Testis (tissue), 3 donors: Measurements from ENCODE around the gene TREML1. TPM values are rescaled to one million over a fixed set of nuclear protein-coding genes. Genes with fewer than 3 reads are reported as not detected.
"Not testable (repeated sequence)": the region's sequence is repeated elsewhere in the genome, so short reads cannot be mapped to it uniquely, and the experiment has no call there.

Experiments
- DNase-seq: peaks from one replicate; pipeline ENCODE4 v3.0.0-alpha.2; 2019
- H3K27ac ChIP-seq, 2 donors: fragments of 200-600 bp; sonication (generic); one replicate each; pipeline ENCODE4 v1.5.1; 2019
- H3K27me3 ChIP-seq: fragments of 200-600 bp; sonication (generic); one replicate; pipeline ENCODE4 v1.5.1; 2019
- H3K36me3 ChIP-seq: fragments of 200-600 bp; sonication (generic); one replicate; pipeline ENCODE4 v1.5.1; 2017; ENCODE audit warnings: low read depth; ENCODE audit errors: missing control alignments
- H3K4me1 ChIP-seq: fragments of 200-600 bp; sonication (generic); one replicate; pipeline ENCODE4 v1.5.1; 2019
- H3K4me3 ChIP-seq, 2 donors: fragments of 200-600 bp; sonication (generic); one replicate each; pipeline ENCODE4 v1.5.1; 2017 to 2019
- H3K9me3 ChIP-seq: fragments of 200-600 bp; sonication (generic); one replicate; pipeline ENCODE4 v1.5.1; 2017
- CTCF ChIP-seq, 3 experiments: fragments of 450-650 bp in 2 of 3; fragments of 200-600 bp in 1 of 3; sonication (generic) in 1 of 3; IDR thresholded peaks; one replicate each; pipeline ENCODE4 v1.5.1; 2016 to 2019; ENCODE audit warnings: antibody characterized with exemption in 3 of 3, mild to moderate bottlenecking in 2 of 3, moderate library complexity in 1 of 3
- POLR2A ChIP-seq: fragments of 450-650 bp; IDR thresholded peaks from one replicate; pipeline ENCODE4 v1.6.1; 2017; ENCODE audit warnings: antibody characterized with exemption, mild to moderate bottlenecking, moderate library complexity
- WGBS, 2 donors: methylation state at CpG; one replicate each; pipeline ENCODE4 v1.1.5; 2018; 5-methylcytosine and 5-hydroxymethylcytosine counted together
- intact Hi-C: fragments of 100-400 bp; cut with DNase I; formaldehyde crosslinking; loops from one replicate; pipeline ENCODE4 v1.15.1; 2023; ENCODE audit warnings: low total_unique reads
- polyA plus RNA-seq: library from polyadenylated mRNA; stranded (reverse); fragments of 350-450 nt; fragmentation: Illumina TruSeq; extraction: RNeasy Lipid Tissue Mini Kit (QIAGEN cat#74804); gene quantifications from one replicate; pipeline ENCODE4 v1.2.3, GENCODE V29; 2014; ENCODE audit warnings: low read depth, low replicate concordance; ENCODE audit not compliant: insufficient read depth
- total RNA-seq, 2 donors: library from RNA; depleted of rRNA; stranded (reverse); fragments of >200 nt; gene quantifications; one replicate each; pipeline ENCODE4 v1.2.3, GENCODE V29; 2016

TREML1 gene
- total and polyA plus RNA-seq, 3 donors from 2014 or later = not detected

DNA sequence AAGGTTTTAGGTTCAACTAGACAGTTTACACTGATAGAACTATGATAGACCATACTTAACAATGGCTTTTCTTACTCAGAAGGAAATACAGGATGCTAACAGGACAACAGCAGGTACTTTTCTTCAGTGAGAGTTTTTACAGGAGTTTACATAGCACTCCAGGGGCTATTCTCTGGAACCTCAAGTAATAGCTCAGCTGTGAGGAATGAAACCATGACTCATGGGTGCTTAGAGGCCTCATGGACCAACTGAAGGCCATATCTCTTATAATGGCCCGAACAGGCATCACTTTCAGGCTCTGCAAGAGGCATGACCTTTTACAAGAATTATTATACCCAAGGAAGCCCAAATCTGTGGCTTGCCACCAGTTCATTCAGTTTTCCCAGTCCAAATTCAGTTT is 31.8 kb downstream of the TREML1 start:
- intact Hi-C loops = no loop called here

GRCh38 chr6:41120058-41120457 is 34.1 kb downstream of the TREML1 start:
- WGBS, 2 donors = 90 to 92% methylated on average over 1 of the region's 1 CpG
- H3K36me3 ChIP-seq = no peaks in the 10 kb centered on the region
- H3K27me3 ChIP-seq = no peaks in the 10 kb centered on the region
- H3K27ac ChIP-seq = no peak overlapping the region
- H3K4me3 ChIP-seq = no peak overlapping the region
- H3K4me1 ChIP-seq = peaks cover 3% of the 10 kb centered on the region
- intact Hi-C loops = no loop called here
- no peak for DNase-seq
- no peak for TF ChIP-seq CTCF (IDR thresholded peaks at IDR 0.05)
- no peak for TF ChIP-seq POLR2A
- no peaks in the 10 kb centered on the region for H3K9me3 ChIP-seq

More for the DNA sequence above, 31.8 kb downstream of the TREML1 start:
- no peak overlapping the region for H3K4me3 ChIP-seq
- H3K27me3 ChIP-seq = no peaks in the 10 kb centered on the region
- TF ChIP-seq POLR2A = no peak
- no peak for TF ChIP-seq CTCF (IDR thresholded peaks at IDR 0.05)
- peaks cover 3% of the 10 kb centered on the region for H3K4me1 ChIP-seq
- DNase-seq = no peak
- WGBS, 2 donors = 100% methylated on average over 1 of the region's 1 CpG
- no peak overlapping the region for H3K27ac ChIP-seq
- no peaks in the 10 kb centered on the region for H3K36me3 ChIP-seq
- H3K9me3 ChIP-seq = no peaks in the 10 kb centered on the region

- peaks cover 3% of the 10 kb centered on the region for H3K4me1 ChIP-seq
- no peak overlapping the region for H3K4me3 ChIP-seq
- intact Hi-C loops = no loop called here
- TF ChIP-seq POLR2A (no peak), CTCF (IDR thresholded peaks at IDR 0.05) (no peak)
- DNase-seq = no peak
- no peaks in the 10 kb centered on the region for H3K27me3 ChIP-seq
- no peak overlapping the region for H3K27ac ChIP-seq
- H3K9me3 ChIP-seq = no peaks in the 10 kb centered on the region
- no peaks in the 10 kb centered on the region for H3K36me3 ChIP-seq
- WGBS, 2 donors = 67 to 75% methylated on average over 1 of the region's 1 CpG
These were observed 34.6 kb downstream of the TREML1 start for GRCh38 chr6:41119508-41119907.

DNA sequence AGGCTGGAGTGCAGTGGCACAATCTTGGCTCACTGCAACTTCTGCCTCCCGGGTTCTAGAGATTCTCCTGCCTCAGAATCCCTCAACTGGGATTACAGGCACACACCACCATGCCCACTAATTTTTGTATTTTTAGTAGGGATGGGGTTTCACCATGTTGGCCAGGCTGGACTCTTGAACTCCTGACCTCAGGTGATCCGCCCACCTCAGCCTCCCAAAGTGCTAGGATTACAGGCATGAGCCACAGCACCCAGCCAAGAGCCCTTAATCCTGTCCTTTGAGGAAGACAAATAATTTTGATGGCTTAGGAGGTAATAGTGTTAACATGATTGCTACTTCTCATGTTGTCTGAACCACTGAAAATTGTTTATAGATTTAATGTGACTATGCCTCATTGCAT is 39.1 kb downstream of the TREML1 start:
- DNase-seq, H3K9me3 ChIP-seq, H3K36me3 ChIP-seq, H3K4me1 ChIP-seq, H3K27ac ChIP-seq, intact Hi-C loops, H3K4me3 ChIP-seq, H3K27me3 ChIP-seq: not testable (repeated sequence)
- 73 to 91% methylated on average over 1 to 2 of the region's 2 CpGs for WGBS, 2 donors

- Histone ChIP-seq H3K4me3 (no peak overlapping the region), H3K27me3 (no peaks in the 10 kb centered on the region), H3K36me3 (no peaks in the 10 kb centered on the region), H3K27ac (no peak overlapping the region), H3K9me3 (no peaks in the 10 kb centered on the region), H3K4me1 (no peaks in the 10 kb centered on the region)
- DNase-seq = no peak
- TF ChIP-seq CTCF (IDR thresholded peaks at IDR 0.05) = no peak
- 80 to 83% methylated on average over 3 of the region's 3 CpGs for WGBS, 2 donors
- intact Hi-C loops = no loop called here
These were observed 43.1 kb downstream of the TREML1 start for GRCh38 chr6:41111017-41111416.
